Measurements from ENCODE around the gene PGK1.
"Not testable (repeated sequence)": the region's sequence is repeated elsewhere in the genome, so short reads cannot be mapped to it uniquely, and the experiment has no call there.

PGK1 gene

DNA sequence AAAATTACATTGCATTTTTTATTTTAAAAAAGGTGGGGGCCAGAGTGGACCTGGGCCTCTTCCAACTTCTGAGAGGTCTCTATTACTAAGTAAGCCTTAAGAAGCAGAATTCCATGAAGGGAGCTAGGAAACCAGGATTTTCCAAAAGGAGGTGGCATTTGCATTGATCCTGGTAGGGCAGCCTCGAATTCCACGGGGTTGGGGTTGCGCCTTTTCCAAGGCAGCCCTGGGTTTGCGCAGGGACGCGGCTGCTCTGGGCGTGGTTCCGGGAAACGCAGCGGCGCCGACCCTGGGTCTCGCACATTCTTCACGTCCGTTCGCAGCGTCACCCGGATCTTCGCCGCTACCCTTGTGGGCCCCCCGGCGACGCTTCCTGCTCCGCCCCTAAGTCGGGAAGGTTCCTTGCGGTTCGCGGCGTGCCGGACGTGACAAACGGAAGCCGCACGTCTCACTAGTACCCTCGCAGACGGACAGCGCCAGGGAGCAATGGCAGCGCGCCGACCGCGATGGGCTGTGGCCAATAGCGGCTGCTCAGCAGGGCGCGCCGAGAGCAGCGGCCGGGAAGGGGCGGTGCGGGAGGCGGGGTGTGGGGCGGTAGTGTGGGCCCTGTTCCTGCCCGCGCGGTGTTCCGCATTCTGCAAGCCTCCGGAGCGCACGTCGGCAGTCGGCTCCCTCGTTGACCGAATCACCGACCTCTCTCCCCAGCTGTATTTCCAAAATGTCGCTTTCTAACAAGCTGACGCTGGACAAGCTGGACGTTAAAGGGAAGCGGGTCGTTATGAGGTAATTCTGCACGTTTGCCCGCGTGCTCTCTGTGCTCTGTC lies at the start of gene PGK1:
Gene PGK1 (plus strand): TSS at position 626 of the 824 bp plus-strand sequence. CDS start 93 bp downstream, at position 719.
- DNase-seq (ENCODE audit: low read depth): peak; percentile 98

GRCh38 chrX:78063687-78064086 lies 40.4 kb upstream of the PGK1 start:
- DNase-seq (ENCODE audit: low read depth): no peak

DNA sequence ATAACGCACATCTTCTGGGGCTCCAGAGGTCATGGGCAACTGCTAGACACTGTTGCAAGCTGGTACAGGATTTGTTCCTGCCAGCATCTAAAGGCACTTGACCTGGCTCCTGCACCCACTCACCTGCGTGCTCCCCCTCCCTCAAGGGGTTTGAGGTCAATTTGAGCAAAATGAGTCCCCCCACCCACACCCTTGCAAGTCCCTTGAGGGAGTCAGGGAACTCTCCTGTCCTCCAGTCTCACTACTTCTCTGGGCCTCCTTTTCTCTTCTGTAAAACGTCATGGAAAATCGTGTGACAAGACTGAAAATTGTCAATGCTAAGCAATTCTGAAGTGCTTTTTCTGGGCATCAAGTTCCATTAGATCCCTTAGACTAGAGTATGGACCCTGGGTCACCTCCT lies 39.9 kb upstream of the PGK1 start:
- DNase-seq (ENCODE audit: low read depth): no peak

- DNase-seq (ENCODE audit: low read depth): peak; percentile 67
Measured at GRCh38 chrX:78064698-78065601, 39.1 kb upstream of the PGK1 start.

DNA sequence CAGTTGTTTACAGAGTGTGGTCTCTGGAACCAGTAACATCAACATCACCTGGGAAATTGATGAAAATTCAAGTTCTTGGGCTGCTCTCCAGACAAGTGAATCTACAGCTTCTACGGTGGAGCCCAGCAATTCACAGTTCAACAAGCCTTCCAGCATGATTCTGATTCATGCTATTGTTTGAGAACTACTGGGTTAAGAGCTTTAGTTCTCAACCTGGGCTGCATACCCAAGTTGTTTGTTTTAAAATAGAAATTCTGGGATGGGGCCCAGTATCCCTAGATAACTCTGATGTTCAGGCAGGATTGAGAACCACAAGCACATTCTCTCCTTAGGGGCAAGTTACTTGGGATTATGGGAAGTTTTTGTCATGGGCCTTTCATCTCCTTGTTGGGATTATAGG lies 37.9 kb upstream of the PGK1 start:
- DNase-seq (ENCODE audit: low read depth): peak; percentile 27

DNA sequence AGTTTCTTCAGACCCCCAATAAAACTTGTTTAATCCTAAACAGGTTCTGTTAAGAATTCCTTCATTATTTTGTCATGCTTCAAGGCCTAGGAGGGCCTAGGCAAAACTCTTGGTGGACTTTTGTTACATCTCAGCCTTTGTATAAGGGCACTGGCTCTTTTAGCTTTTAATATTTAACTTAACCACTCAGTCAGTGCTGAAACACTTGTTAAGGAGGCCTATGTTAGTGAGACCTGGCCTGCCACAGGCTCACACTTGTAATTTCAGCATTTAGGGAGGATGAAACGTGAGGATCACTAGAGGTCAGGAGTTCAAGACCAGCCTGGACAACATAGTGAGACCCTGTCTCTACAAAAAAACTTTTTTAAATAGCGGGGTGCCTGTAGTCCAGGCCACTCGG lies 32.7 kb upstream of the PGK1 start:
- DNase-seq (ENCODE audit: low read depth): no peak

- not testable (repeated sequence) for DNase-seq (ENCODE audit: low read depth)
Measured at GRCh38 chrX:78073147-78074077, 30.6 kb upstream of the PGK1 start.

DNA sequence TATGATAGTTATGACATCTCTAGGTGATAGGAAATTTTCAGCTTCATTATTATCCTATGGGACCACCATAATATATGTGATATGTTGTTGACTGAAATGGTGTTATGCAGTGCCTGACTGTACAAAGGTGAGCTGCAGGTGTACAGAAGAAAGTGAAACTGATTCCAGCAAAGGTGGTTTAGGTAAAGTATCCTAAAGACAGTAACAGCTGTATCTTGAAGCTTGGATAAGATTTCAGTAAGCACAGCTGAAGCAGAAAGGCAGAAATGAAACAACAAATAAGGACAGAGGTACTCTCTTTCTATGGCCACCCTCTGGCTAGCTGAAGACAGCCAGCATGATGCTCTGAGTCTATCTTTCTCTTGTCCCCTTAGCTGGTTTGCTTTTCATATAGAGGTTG lies 30.0 kb upstream of the PGK1 start:
- DNase-seq (ENCODE audit: low read depth): no peak

DNA sequence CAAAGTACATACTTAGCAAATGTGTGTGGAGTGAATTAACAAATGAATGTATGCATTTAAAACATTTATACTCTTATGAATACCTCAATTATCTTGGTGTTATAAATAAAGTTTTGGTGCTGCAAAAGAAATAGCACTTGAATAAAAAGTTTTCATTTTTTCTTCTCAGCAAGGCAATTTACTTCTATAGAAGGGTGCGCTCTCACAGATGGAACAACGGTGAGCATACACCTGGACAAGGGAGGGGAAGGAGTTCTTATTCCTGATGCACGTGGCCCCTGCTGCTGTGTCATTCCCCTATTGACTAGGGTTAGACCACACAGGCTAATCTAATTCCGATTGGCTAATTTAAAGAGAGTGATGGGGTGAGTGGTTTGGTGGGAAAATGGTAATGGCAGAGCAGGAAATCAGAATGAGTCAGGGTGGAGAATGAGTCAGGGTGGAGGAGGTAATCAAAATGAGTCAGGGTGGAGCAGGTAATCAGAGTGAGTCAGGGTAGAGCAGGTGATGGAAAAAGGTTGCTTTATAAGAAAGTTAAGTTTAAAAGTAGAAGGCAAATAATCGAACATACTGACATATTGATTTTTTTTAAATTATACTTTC lies 28.2 kb upstream of the PGK1 start:
- DNase-seq (ENCODE audit: low read depth): no peak

- not testable (repeated sequence) for DNase-seq (ENCODE audit: low read depth)
Measured at GRCh38 chrX:78081413-78081812, 22.6 kb upstream of the PGK1 start.

- peak; percentile 56 for DNase-seq (ENCODE audit: low read depth)
Measured at GRCh38 chrX:78092296-78092695, 11.8 kb upstream of the PGK1 start.

DNA sequence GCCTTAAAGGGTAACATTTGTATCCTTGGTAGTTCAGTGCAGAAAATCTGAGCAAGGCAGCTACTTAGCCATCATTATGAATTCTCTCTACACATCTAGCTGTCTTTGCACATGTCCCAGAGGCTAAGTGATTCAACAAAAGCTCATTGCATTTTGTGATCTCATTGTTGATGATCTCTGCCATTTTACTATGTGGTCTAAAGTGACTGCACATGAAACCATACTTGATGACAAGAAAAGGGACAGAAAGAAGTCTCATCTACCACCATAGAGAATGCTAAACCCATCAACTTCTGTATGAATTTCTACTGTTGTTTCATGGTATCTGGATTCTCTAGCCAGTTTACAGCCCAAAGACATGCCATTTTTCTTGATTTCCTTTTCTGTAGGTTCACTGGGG lies 5.9 kb upstream of the PGK1 start:
- no peak for DNase-seq (ENCODE audit: low read depth)

DNA sequence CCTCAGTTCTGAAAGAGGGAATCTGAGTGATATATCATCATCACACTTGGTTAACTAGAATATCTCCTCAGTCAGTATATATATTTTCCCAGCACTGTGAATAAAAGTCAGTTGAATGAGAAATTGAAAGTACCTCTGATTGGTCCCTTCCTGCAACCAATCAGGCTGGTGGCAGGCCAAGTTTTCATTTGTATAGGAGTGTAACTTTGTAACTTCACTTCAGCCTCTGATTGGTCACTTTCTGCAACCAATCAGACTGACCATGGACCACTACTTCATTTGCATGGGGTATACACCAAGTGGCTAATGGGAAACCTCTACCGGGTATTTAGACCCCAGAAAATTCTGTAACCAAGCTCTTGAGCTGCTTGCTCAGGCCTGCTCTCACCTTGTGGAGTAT lies 2.0 kb upstream of the PGK1 start:
- DNase-seq (ENCODE audit: low read depth): no peak

GRCh38 chrX:78103001-78103622 lies 936 bp upstream of the PGK1 start:
- DNase-seq (ENCODE audit: low read depth): no peak

DNA sequence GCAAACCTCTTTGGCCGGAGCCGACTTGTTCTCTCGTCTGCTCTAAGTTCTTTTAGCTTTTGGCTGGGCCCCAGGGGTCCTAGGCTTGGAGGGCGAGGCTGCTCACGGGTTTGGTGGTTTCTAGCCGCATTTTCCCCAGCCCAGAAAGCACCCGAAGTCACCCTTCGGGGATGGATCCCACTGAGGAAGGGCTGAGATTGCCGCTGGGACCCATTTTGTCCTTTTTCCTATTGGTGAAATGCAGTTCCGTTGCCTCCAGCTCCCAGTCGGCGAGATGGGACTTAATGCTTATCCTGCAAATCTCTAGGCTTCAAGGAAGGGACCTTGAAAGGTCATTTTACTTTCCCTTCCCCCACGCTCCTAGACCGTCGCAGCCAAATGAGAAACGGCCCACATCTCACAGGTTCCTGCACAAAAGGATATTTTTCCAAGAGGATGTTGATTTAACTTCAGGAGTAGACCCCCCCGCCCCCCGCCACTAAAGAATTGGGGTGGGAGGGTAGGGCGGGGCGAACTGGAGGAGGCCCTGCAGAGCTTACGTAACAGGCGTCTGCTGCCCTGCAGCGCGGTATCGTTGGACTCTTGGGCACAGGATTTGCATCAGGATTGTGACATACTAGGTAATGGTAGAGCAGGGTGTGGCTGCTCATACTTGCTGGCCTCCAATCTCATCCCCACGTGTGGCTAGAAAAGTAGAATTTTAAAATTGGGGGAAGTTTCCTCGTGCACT lies 564 bp downstream of the PGK1 start:
- DNase-seq (ENCODE audit: low read depth): peak; percentile 51

- DNase-seq (ENCODE audit: low read depth): no peak
Measured at GRCh38 chrX:78105944-78106650, 2.0 kb downstream of the PGK1 start.

DNA sequence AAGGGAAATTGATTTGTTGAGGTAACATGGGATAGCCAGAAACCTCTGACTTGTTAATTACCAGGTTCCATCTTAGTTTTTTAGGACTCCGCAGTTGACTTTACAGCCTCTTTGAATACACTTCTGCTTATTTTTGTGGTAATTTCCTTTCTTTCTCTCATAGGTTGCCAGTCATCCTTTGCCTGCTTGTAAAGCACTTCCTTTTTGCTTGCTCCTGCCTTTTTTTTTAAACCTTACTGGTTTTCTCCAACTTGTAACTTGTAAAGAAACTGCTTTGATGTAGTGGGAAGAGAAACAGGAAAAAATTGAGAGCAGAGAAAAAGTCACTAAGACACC lies 2.6 kb downstream of the PGK1 start:
- DNase-seq (ENCODE audit: low read depth): no peak

GRCh38 chrX:78109458-78109857 lies 5.4 kb downstream of the PGK1 start:
- DNase-seq (ENCODE audit: low read depth): no peak

GRCh38 chrX:78111140-78111931 lies 7.3 kb downstream of the PGK1 start:
- DNase-seq (ENCODE audit: low read depth): no peak
